D721Med (cell line): ENCODE measurements around the gene PPA1.

Experiments
- DNase-seq: peaks from one replicate; pipeline ENCODE4 v3.0.0; 2011; ENCODE audit warnings: low spot score; ENCODE audit not compliant: insufficient read length
- FAIRE-seq: peaks from 2 replicates; lab custom pipeline; 2011; peaks lifted over from hg19 to GRCh38; lab: Jason Lieb, UNC
- CTCF ChIP-seq: IDR thresholded peaks from 2 replicates; pipeline ENCODE4 v1.5.1; 2012; ENCODE audit warnings: mild to moderate bottlenecking, control low read depth; ENCODE audit not compliant: insufficient read depth; ENCODE audit errors: missing control alignments

The PPA1 gene

DNA sequence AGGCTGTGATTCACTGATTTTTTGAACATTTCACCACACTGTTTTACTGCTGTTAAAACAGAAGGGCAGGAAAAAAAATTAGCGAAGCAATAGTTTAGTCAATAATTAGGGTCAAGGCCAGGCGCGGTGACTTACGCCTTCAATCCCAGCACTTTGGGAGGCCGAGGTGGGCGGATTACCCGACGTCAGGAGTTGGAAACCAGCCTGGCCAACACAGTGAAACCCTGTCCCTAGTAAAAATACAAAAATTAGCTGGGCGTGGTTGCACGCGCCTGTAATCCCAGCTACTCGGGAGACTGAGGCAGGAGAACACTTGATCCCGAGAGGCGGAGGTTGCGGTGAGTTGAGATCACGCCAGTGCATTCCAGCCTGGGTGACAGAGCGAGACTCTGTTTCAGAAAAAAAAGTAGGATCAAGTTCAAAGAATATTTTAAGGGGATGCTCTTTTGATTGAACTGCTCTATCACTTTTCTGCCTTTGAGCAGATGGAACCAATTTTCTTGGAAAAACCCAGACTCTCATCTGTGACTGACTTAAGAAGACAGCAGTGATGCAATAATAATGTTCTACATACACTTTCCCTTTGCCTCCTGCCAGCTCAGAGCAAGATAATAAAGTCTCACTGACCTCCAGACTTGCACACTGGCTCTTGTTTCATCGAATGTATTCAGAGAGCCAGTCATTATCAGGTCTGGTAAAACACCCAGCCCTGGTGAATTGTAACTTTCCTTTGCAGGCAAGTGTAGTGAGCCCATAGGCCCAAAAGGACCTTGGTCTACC lies 1.6 kb upstream of the PPA1 start:
- TF ChIP-seq CTCF, result no peak
- DNase-seq, result no peak
- no peak for FAIRE-seq

DNA sequence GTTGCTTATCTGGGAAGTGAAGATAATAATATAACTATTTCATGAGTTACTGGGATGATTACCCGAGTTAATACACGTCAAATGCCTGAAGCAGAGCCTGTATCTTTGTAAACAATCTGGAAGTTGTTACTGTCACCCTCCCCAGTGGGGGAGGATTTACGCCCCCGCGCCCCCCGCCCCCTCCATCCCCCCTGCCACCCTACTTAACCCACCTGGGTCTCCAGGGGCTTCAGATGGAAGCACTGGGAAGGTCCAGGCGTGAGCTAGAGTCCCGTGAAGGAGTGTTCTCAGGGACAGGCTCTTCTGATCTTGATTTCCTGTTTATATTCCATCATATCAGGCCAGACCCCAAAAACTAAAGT lies 691 bp upstream of the PPA1 start:
- FAIRE-seq (no peak), DNase-seq (no peak)
- TF ChIP-seq CTCF, result no peak

GRCh38 chr10:70232859-70233108 lies 445 bp downstream of the PPA1 start:
- no peak for FAIRE-seq

DNA sequence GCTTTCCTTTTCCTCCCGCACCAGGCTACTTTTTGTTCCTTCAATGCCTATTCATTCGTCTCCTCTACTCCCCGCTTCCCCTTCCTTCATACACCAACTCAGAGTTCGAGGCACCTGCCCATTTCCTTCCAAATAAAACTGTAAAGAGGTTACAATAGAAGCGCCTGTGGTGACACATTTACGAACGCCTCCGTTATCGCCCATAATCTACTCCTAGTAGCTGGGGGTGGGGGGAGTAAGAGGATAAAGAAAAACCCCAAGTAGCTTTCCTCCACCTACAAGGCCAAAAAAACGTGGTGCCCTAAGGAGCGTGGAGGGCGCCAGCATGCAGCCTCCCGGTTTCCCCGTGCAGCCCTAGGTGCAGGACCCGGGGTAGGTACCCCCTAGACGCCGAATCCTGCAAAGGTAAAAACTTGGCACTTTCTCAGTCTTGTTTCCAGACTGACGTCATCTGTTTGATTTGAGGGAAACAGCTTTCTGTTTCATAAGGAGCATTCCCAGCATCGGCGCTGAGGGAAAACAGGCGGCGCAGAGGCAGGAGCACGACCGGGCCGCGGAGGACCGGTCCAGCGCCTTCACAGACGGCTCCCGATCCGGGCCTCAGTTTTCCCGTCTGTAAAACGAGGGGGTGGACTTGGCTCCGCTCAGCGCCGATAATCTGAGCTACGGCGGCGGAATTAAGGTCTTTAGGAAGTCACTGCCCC lies 922 bp downstream of the PPA1 start:
- DNase-seq, result no peak
- TF ChIP-seq CTCF, result no peak
- FAIRE-seq, result no peak

More at GRCh38 chr10:70232859-70233108, 445 bp downstream of the PPA1 start:
- no peak for TF ChIP-seq CTCF
- no peak for DNase-seq

DNA sequence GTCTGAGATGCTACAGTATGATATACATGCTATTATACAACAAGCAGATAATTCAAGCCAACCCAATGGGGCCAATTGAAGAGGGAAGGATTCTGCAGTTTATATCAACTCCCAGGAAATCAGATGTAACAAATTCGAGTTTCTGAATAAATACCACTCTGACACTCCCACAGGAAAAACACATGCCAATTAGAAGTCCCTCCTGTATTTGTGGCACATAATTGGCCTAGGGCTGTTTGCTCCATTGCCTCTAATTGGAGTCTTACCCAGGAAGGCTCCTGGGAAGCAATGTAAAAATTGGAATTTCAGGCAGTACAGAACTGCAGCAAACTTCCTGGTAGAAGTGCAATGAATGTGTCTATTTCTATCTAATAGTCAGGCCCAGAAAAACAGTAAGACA lies 4.7 kb downstream of the PPA1 start:
- DNase-seq (no peak), FAIRE-seq (no peak)

GRCh38 chr10:70227548-70228320 lies 5.5 kb downstream of the PPA1 start:
- no peak for TF ChIP-seq CTCF
- FAIRE-seq (no peak), DNase-seq (no peak)

More for the DNA sequence above, 4.7 kb downstream of the PPA1 start:
- no peak for TF ChIP-seq CTCF
